ENCODE results near the gene BBS10.
"Not testable (repeated sequence)": the region's sequence is repeated elsewhere in the genome, so short reads cannot be mapped to it uniquely, and the experiment has no call there.

BBS10 gene

DNA sequence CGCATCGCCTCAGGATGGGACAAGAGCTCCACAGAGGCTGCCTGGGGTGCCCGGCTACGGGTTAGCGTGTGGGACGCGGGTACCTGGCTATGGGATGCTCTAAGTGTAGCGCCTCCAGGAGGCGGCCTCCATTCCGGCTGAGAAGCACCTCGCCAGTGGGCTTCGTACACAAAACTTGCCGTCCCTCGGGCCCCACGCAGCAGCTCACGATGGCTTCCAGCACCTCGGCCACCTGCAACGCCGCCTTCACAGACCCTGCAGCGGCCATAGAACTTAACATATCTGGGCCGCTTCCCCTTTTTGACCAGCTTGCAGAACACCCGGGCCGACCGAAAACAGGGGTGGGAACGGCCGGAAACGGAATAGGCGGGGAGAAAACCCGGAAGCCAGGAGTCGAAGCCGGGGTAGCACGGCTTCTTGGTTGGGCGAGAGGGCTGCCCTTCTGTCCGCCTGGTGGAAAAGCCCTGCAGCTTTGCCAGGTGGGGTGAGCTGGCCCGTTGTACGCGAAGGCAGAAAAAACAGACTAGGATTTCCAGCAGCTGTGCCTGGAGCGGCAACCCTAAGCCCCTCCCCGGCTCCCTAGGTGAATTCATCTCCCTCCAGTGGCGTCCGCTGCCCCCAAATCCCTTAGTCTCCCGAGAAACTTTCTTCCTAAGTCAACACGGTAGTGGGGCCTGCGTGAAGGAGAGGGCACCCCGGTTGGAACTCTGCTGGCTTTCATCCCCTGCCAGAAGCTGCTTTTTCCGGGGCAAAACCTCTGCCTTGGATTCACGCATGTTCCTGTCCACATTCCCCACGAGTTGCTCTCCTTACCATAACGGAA lies at the start of gene BBS10:
Gene BBS10 (minus strand): TSS at position 337 of the 823 bp plus-strand sequence. CDS start 57 bp downstream, at position 280.
- peak; percentile 76 for DNase-seq (ENCODE audit: low spot score)

DNA sequence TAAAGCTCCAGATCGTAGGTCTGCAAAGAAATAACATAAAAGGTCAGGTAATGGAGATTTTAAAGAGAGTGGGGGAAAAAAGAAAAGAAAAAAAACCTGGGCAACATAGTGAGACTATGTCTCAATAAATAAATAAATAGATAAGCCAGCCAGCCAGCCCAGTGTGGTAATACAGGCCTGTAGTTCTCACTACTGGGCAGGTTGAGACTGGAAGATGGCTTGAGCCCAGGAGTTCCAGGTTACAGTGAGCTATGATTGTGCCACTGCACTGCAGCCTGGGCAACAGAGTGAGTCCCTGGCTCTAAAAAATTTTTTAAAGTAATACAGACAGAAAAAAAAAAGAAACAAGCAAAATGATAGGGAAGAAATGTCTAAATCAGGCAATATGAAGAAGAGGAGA lies 43.2 kb upstream of the BBS10 start:
- no peak for DNase-seq (ENCODE audit: low spot score)

DNA sequence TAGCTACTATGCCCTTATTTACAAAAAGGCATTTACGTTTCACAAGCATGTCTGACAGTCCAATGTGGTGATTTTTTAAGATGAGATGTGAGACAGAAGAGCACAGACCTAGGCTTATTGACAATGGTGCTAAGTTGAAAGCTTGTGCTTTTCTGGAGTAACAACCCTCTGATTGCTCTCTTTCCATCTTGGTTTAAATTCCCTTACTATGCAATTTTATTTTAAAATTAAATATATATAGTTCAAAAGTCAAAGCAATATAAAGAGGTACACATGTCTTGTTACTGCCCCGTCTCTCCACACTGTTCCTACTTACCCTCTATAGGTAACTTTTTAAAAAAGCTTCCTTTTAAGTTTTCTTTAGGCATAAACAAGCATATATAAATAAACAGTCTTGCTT lies 39.4 kb upstream of the BBS10 start:
- no peak for DNase-seq (ENCODE audit: low spot score)

DNA sequence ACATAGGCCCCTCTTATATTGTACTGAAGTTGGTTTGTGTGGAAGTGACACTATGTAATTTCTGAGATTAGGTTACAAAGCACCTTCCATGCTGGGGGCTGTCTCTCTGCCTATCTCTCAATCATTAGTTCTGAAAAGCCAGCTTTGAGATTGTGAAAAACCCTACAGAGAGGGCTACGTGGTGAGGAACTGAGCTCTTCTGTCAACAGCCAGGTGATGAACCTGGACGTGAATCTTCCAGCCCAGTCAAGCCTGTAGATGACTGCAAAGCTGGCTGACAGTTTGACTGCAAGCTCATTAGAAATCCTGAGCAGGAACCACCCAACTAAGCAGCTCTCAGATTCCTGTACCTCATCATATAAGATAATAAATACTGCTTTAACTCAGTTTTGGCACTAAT lies 36.3 kb upstream of the BBS10 start:
- DNase-seq (ENCODE audit: low spot score) = no peak

DNA sequence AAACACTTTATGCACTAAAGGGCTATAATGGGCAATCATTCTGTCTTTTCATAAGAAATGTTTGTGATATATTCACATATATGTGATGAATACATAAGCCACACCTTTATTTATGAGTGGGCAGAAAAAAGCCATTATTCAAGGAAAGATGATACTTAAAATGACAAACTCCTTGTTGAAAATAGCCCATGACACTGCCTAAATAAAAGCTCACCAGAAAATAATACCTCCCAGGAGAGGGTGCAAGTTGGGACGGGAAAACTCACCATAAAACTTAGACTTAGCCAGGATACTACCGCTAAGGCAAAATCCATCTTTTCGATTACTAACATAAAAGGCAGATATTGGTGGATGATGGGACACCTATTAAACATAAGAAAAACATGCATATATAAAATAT lies 35.8 kb upstream of the BBS10 start:
- no peak for DNase-seq (ENCODE audit: low spot score)

DNA sequence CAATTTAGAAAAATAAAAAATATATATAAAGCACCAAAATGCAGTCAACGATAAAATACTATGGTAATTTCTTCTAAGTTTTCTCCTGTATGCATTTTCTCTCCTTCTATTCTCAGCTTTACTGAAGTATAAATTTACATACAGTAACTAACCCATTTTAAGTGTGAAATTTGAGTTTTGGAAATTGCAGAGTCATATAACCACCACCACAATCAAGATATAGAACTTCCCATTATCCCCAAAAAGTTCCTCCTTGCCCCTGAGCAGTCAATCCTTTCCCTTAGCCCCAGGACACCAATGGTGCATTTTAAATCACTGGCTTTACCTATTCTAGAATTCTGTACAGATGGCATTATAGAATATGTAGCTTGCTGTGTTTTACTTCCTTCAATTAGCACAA lies 31.0 kb upstream of the BBS10 start:
- no peak for DNase-seq (ENCODE audit: low spot score)

DNA sequence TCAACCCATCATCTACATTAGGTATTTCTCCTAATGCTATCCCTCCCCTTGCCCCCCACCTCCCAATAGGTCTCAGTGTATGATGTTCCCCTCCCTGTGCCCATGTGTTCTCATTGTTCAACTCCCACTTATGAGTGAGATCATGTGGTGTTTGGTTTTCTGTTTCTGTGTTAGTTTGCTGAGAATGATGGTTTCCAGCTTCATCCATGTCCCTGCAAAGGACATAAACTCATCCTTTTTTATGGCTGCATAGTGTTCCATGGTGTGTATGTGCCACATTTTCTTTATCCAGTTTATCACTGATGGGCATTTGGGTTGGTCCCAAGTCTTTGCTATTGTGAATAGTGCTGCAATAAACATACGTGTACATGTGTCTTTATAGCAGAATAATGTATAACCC lies 28.7 kb upstream of the BBS10 start:
- DNase-seq (ENCODE audit: low spot score) = not testable (repeated sequence)

DNA sequence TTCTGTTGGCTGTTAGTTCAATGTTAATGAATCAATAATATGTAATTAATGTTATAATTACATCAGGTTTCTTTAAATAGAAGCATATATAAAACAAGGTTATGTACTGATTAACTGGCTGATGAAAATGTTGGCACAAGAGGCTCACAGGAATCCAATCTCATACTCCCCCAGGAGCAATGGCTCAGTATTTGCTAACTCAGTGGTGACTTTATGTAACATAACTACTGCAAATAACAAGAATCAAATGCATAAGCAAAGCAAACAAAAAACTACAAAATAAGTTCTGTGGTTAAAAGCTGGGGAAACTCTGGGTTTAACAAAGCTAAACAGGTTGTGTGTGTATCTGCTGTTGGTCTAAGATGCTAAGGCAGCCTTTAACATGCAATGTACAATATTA lies 27.7 kb upstream of the BBS10 start:
- DNase-seq (ENCODE audit: low spot score) = no peak

DNA sequence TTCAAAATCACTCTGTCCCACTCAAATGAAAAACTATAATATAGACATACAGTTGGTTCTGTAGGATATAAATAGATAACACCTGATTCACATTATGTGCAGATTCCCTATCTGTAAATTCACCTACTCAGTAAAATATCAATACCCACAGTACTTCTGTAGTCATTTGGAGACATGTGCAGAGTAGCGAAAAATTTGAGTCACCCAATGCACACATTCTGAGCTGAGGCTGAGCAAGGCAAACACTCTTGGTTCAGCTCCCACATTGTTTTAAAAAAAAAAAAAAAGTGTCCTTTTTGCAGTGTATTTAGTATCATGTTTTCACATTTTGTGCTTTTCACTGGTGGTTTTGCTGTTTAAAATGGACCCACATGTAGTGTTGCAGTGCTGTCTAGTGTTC lies 27.3 kb upstream of the BBS10 start:
- DNase-seq (ENCODE audit: low spot score) = no peak

DNA sequence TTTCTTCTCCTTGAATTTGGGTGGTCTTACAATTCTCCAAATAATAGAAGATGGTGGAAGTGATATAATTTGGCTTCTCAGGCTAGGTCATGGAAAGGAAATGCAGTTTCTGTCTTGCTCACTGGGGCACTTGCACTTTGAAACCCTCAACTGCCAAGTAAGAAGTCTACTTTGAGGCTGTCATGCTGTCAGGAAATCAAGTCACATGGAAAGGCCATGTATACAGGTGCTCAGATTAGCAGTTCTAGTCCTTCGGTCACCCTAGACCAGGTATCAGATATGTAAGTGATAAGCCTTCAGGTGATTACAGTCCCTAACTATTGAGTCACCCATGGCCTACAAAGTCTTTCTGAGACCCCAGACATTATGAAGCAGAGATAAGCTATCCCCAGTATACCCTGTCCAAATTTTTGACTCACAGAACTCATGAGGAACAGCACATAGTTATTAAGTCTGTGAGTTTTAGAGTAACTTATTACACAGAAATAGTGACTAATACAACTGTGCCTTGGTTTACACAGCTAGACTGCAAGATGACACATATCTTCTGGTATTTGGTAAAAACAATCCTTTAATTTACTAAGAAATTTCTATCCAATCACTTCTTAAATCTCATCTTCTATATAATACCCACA lies 26.3 kb upstream of the BBS10 start:
- no peak for DNase-seq (ENCODE audit: low spot score)

DNA sequence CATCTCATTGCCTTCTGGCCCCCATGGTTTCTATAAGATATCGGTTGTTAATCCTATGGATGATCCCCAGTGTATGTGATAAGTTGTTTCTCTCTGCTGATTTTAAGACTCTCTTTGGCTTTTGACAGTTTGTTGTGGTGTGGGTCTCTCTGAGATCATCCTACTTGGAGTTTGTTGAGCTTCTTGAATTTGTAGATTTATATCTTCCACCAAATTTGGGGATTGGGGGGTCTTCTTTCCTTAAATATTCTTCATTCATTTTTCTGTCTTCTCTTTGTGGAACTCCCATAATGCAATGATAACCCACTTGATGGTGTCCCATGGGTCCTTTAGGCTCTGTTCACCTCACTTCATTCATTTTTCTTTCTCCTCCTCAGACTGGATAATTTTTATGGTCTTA lies 20.0 kb upstream of the BBS10 start:
- no peak for DNase-seq (ENCODE audit: low spot score)

DNA sequence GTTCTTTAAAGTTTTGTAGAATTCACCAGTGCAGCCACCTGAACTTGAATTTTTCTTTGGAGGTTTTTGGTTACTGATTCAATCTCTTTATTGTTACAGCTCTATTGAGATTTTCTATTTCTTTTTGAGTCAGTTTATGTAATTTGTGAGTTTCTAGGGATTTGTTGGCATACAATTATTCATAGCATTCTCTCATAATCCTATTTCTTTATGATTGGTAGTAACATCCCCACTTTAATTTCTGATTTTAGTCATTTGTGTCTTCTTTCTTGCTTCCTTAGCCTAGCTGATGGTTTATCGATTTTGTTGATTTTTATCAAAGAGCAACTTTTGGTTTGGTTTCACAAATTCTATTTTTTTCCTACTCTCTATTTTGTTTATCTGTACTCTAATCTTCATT lies 17.9 kb upstream of the BBS10 start:
- DNase-seq (ENCODE audit: low spot score) = no peak

DNA sequence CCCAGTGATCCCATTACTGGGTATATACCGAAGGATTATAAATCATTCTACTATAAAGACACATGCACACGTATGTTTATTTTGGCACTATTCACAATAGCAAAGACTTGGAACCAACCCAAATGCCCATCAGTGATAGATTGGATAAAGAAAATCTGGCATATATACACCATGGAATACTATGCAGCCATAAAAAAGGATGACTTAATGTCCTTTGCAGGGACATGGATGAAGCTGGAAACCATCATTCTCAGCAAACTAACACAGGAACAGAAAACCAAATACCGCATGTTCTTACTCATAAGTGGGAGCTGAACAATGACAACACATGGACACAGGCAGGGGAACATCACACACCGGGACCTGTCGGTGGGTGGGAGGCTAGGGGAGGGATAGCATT lies 15.9 kb upstream of the BBS10 start:
- not testable (repeated sequence) for DNase-seq (ENCODE audit: low spot score)

DNA sequence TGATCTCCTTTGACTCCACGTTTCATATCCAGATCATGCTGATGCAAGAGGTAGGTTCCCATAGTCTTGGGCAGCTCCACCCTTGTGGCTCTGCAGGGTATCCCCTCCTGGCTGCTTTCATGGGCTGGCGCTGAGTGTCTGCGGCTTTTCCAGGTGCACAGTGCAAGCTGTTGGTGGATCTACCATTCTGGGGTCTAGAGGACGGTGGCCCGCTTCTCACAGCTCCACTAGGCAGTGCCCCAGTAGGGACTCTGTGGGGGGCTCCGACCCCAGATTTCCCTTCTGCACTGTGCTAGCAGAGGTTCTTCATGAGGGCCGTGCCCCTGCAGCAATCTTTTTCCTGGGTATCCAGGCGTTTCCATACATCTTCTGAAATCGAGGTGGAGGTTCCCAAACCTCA lies 12.1 kb upstream of the BBS10 start:
- no peak for DNase-seq (ENCODE audit: low spot score)

DNA sequence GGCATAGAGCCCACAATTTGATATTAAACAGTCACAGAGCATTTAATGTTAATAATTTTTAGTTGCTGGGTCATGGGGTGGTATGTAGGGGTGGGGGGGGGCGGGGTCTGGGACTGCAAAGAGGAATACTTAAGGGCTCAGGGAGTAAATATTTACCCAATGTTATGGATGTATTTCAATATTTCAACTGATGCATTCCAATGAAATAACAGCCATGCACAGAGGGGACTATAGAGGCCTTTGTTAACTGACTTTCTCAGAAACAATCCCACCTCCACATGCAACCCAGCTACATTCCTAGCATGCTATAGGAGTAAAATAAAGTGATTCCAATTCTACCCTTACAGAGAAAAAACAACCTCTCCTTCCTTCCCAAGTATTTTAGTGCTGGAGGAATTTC lies 7.9 kb upstream of the BBS10 start:
- no peak for DNase-seq (ENCODE audit: low spot score)

DNA sequence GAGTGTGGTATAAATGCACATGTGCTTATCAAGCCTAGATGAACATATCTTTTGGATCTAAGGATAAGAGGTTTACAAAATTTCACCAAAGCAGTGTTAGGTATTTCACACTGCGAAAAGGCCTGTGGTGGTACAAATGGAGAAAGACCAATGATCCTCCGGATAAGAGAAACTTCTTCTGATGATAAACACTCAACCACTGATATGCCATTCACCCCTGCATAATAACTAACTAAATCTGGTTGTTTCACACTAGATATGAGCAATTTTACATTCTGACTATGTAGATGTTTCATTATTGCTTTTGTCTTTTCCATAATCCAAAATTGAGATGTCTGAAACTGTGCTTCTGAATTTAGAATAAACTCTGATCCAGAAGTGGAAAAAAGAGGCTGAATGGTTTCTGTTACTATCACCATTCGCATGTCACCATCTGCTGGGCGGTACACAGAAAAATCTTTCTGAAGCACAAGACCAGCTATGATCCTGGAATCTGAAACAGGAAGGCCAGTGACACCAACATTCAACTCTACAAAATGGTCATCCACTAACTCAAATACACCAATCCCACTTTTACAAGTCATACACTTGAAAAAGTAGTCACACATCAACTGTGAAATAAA lies 1.3 kb downstream of the BBS10 start:
- peak; percentile 14 for DNase-seq (ENCODE audit: low spot score)

DNA sequence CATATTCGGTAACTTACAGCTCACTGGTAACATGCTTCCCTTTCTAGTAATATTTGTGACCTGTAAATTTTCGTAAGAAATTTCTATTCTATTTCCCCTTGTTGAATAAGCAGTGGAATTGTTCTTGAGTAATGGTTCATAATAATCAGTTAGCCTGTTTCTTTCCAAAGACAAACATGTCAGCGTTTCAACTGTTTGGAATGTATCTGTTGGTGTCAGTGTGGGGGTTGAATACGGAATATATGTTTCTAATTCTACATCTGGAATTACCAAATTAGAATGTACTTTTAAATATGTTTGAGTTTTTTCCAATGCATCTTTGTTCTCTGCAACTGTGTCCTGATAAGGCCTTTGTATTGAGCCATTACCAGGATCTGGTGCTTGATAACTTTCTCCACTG lies 2.0 kb downstream of the BBS10 start:
- DNase-seq (ENCODE audit: low spot score) = no peak

DNA sequence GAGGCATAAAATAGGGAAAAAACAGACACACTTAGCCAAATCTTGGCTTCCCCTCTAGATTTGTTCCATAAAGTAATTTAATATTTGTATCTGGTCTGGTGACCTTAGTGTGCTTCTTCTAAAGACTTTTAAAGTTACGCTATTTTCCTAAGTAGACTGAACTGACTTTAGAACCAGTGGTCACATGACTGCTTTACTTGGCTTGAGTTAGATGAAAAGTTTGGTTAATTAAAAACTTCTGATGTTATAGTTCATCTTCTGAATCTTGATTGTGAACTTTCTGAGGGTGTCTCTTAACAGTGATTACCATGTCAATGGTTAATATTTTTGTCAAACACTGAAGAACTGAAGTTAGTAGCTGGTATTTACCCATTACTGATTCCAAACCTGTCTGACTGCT lies 2.6 kb downstream of the BBS10 start:
- no peak for DNase-seq (ENCODE audit: low spot score)

DNA sequence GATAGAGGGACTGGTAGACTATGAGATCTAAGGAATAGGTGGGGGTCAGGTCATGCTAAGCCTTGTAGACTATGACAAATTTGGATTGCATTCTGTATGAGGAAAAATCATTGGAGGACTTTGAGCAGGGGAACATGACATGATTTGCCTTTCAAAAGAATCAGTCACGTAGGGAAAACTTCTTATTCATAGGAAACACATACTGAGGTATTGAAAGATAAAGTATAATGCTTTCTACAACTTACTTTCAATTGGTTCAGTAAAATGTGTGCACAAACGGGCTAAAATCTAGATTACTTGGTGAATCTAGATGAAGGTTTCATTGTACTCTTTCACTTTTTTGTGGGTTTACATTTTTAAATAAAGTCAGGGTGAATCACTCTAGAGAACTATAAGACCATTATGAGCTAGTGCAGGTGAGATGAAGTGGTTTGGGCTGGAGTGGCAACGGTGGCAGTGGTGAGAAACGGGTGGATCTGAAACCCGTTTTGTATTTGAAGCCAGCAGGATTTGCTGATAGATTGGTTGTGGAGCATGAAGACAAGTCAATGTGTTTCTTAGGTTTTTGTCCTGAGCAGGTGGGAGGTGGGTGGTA lies 6.7 kb downstream of the BBS10 start:
- DNase-seq (ENCODE audit: low spot score) = no peak

DNA sequence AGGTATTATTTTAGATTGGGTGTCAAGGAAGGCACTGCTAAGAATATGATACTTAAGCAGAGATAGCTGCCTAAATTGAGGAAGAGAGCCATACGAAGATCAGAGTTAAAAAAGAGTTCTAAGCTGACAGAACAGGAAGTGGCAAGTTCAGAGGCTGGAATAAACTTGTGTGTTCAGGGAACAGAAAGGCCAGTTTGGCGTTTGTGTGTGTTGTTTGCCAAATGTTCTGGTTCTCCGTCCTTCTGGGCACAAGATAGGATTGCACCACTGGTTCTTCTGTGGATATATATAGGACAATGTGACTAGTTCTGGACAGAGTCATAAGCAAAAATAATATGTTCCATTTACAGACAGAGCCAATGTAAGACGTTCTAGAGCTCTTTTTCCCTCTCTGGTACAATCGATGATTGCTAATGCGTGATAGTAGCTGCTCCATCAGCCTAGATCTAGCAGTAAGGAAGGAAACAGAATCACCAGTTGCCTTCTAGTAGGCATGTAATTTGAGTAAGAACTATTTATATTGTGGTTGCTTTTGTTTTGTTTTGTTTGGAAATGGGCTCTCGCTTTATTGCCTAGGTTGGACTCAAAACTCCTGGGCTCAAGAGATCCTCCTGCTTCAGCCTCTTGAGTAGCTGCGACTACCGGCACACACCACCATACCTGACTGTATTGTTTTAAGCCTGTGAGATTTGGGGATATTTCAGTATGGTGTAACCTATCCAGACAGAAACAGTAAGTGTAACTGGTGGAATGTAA lies 7.4 kb downstream of the BBS10 start:
- no peak for DNase-seq (ENCODE audit: low spot score)

DNA sequence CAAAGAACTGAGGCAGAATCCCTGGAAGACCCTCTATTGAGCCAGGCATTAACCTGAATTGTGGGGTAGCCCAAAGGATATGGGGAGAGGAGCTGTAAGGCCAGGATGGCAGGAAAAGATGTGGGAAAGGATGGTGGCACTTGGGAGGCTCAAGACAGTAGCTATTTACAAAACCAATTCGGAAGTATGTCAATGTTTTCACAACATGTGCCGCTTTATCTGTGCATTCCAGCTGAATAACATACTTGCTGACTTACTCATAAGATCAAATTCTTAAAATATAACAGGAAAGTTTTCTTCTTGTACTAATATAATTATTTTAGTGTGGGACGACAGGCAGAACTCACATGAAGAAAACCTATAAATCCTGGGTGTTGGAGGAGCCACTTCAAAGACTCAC lies 10.6 kb downstream of the BBS10 start:
- no peak for DNase-seq (ENCODE audit: low spot score)

DNA sequence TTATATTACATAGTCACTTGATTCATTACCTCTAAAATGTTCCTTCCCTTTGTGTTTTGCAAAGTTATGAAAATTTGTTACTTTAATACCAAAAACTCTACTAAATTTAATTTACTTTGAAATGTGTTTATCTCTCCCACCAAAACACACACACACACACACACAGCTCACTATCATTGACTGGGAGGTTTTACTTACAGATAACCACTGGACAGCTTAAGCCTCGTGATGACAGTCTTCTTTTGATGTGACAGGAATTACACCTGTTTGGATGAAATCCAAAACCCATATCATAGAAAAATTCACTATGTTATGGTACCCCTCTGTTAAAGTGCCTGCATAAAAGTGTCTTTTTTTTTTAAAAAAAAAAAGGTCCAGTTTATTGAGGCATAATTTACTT lies 15.6 kb downstream of the BBS10 start:
- DNase-seq (ENCODE audit: low spot score) = no peak

Measured in HuH-7.5 (cell line).